Left lung (tissue), 10 donors: ENCODE measurements around the gene VAV3. TPM values are rescaled to one million over a fixed set of nuclear protein-coding genes. Genes with fewer than 3 reads are reported as not detected.
A peak's percentile ranks its signal among the peaks of the same experiment; 100 is the strongest.
"Not testable (repeated sequence)": the region's sequence is repeated elsewhere in the genome, so short reads cannot be mapped to it uniquely, and the experiment has no call there.

Experiments used
- ATAC-seq: fragments of 200-7000 bp; cut with Tn5 transposase; one replicate; pipeline ENCODE4 v1.9.1; 2020; ENCODE audit warnings: moderate library complexity
- DNase-seq, 4 donors: peaks; one replicate each; pipeline ENCODE4 v3.0.0-alpha.2; 2013 to 2020
- H3K27ac ChIP-seq, 2 donors: fragments of 200-600 bp; sonication (generic) in 1 of 2; one replicate each; pipeline versions ENCODE4 v1.5.0 to v1.8.0; 2020 to 2021
- H3K27me3 ChIP-seq, 2 donors: fragments of 200-600 bp; sonication (generic) in 1 of 2; one replicate each; pipeline versions ENCODE4 v1.5.0 to v1.8.0; 2020 to 2021
- H3K36me3 ChIP-seq, 2 donors: fragments of 200-600 bp; sonication (generic) in 1 of 2; one replicate each; pipeline versions ENCODE4 v1.5.0 to v1.8.0; 2020 to 2021
- H3K4me1 ChIP-seq, 2 donors: fragments of 200-600 bp; one replicate each; pipeline ENCODE4 v1.8.0; 2021
- H3K4me3 ChIP-seq, 2 donors: fragments of 200-600 bp; sonication (generic) in 1 of 2; one replicate each; pipeline versions ENCODE4 v1.5.0 to v1.8.0; 2020 to 2021; ENCODE audit warnings: mild to moderate bottlenecking in 1 of 2
- H3K9me3 ChIP-seq, 2 donors: fragments of 200-600 bp; sonication (generic) in 1 of 2; one replicate each; pipeline versions ENCODE4 v1.5.0 to v1.8.0; 2020 to 2021
- intact Hi-C, 2 donors: fragments of 100-400 bp; cut with DNase I; formaldehyde crosslinking; loops; one replicate each; pipeline versions ENCODE4 v1.11.2 to v1.14.2; 2022
- polyA plus RNA-seq, 6 donors: library from polyadenylated mRNA; unstranded; fragments of 120-200 nt; gene quantifications; one replicate each; pipeline ENCODE4 v1.2.1, GENCODE V29; 2013; ENCODE audit not compliant: insufficient read length in 6 of 6
- total RNA-seq, 2 donors: library from RNA; stranded (reverse); fragmentation: NEBNext Ultra II Directional; extraction: Animal tissue kit (Norgen Biotek cat#: 25700); gene quantifications; one replicate each; pipeline ENCODE4 v1.2.1, GENCODE V29; 2021
- TF ChIP-seq, protein P1 (sequence below), 2 donors: fragments of 200-600 bp; sonication (generic) in 1 of 2; IDR thresholded peaks; one replicate each; pipeline versions ENCODE4 v1.5.0 to v1.8.0; 2021; ENCODE audit warnings: antibody characterized with exemption in 2 of 2
- donor health status: DM: no; HTN: yes; CAD: no.
- donor health status: DM: no; HTN: no; CAD: no.

VAV3 gene
- total and polyA plus RNA-seq, 8 donors, result 5.3 to 14.5 (median 7.2) TPM

DNA sequence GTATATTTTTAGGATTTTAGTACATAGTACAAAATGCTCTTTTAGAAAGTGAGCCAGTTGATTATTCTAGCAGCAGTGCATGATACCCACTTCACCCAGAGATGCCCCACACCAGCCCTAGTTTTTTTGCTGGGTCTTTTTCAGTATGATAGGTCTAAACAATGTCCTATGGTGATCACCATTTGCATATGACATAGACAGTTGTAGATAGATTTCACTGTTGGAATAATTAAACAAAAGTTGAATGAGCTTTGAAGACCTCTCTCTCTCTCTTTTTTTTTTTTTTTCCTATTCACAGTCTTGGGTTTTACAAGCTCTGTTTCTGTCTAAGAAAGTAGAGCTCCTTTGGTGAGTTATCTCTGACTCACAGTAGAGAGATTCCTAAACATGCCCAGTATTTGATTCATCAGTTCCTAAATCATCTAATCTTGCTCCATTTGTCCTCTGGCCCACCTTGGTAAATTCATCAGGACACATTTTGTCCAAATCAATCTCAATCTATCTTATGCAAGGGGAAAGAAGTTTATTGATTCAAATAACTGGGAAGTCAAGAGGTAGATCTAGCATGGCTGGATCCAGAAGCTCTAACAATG is 44.7 kb upstream of the VAV3 start:
- H3K27me3 ChIP-seq, result no peaks in the 10 kb centered on the region
- no peaks in the 10 kb centered on the region for H3K9me3 ChIP-seq
- ATAC-seq, result no peak
- H3K4me3 ChIP-seq, result no peak overlapping the region
- no peak overlapping the region for H3K27ac ChIP-seq
- intact Hi-C loops, result no loop called here
- H3K36me3 ChIP-seq, result no peaks in the 10 kb centered on the region
- no peaks in the 10 kb centered on the region for H3K4me1 ChIP-seq
- TF ChIP-seq, protein P1, sequence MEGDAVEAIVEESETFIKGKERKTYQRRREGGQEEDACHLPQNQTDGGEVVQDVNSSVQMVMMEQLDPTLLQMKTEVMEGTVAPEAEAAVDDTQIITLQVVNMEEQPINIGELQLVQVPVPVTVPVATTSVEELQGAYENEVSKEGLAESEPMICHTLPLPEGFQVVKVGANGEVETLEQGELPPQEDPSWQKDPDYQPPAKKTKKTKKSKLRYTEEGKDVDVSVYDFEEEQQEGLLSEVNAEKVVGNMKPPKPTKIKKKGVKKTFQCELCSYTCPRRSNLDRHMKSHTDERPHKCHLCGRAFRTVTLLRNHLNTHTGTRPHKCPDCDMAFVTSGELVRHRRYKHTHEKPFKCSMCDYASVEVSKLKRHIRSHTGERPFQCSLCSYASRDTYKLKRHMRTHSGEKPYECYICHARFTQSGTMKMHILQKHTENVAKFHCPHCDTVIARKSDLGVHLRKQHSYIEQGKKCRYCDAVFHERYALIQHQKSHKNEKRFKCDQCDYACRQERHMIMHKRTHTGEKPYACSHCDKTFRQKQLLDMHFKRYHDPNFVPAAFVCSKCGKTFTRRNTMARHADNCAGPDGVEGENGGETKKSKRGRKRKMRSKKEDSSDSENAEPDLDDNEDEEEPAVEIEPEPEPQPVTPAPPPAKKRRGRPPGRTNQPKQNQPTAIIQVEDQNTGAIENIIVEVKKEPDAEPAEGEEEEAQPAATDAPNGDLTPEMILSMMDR (IDR thresholded peaks at IDR 0.05), result no peak
- no peak for DNase-seq

DNA sequence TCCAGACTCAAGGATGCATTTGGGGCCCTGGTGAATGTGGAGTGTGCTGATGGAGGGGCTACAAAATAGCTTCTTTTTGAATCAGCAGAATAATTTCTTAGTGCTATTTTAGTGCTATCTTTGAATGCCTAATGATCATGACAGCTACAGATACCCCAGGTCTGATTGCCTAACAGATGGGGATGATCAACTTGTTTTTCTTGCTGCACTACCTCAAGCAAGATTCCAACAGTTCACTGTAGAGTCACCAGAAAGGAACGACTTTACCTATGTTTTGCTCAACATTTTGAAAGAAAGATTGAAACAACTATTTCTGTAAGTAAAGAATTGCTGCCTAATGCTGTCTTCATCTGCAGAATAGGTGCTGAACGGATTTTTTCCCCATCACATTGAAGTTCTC is 42.6 kb upstream of the VAV3 start:
- no peaks in the 10 kb centered on the region for H3K36me3 ChIP-seq
- H3K4me3 ChIP-seq, result no peak overlapping the region
- TF ChIP-seq, protein P1 (IDR thresholded peaks at IDR 0.05), result no peak
- no peak overlapping the region for H3K27ac ChIP-seq
- no peak for ATAC-seq
- no peaks in the 10 kb centered on the region for H3K27me3 ChIP-seq
- H3K9me3 ChIP-seq, result no peaks in the 10 kb centered on the region
- no peak for DNase-seq
- intact Hi-C loops, result no loop called here
- H3K4me1 ChIP-seq, result no peaks in the 10 kb centered on the region

DNA sequence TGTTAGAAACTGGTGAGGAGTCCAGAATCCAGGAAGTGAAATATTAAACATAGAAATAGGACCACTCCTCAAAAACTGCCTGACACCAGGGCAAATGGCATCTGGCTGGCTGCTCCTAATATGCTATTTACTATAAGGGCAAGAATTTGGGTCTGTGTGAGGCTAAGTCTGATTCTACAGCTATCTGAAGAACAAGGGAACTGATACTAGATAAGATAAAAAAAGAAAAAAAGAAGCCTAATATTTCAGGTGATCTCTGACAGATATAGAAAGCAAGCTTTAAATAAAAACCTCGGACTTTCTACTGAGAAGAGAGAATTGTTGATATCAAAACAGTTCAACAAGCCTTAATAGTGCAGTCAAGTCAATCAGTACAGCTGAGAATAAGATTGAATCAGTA is 42.1 kb upstream of the VAV3 start:
- no peaks in the 10 kb centered on the region for H3K36me3 ChIP-seq
- H3K4me1 ChIP-seq, result no peaks in the 10 kb centered on the region
- ATAC-seq (no peak), DNase-seq (no peak)
- no peaks in the 10 kb centered on the region for H3K9me3 ChIP-seq
- H3K27ac ChIP-seq, result no peak overlapping the region
- no peaks in the 10 kb centered on the region for H3K27me3 ChIP-seq
- no peak overlapping the region for H3K4me3 ChIP-seq
- intact Hi-C loops, result no loop called here
- TF ChIP-seq, protein P1 (IDR thresholded peaks at IDR 0.05), result no peak

DNA sequence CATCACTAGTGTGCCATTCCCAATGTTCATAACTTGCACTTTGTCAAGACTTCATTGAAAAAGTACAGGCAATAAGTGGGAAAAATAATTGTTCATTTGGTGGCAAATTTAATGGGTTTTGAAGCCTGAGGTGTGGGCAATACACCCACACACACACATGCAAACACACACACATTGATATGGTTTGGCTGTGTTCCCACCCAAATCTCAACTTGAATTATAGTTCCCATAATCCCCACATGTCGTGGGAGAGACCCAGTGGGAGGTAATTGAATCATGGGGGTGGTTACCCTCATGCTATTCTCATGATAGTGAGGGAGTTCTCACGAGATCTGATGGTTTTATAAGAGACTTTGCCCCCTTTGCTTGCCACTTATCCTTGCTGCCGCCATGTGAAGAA is 39.9 kb upstream of the VAV3 start:
- H3K27me3 ChIP-seq, DNase-seq, ATAC-seq, H3K4me1 ChIP-seq, H3K36me3 ChIP-seq, H3K27ac ChIP-seq, H3K4me3 ChIP-seq, intact Hi-C loops, H3K9me3 ChIP-seq: not testable (repeated sequence)

DNA sequence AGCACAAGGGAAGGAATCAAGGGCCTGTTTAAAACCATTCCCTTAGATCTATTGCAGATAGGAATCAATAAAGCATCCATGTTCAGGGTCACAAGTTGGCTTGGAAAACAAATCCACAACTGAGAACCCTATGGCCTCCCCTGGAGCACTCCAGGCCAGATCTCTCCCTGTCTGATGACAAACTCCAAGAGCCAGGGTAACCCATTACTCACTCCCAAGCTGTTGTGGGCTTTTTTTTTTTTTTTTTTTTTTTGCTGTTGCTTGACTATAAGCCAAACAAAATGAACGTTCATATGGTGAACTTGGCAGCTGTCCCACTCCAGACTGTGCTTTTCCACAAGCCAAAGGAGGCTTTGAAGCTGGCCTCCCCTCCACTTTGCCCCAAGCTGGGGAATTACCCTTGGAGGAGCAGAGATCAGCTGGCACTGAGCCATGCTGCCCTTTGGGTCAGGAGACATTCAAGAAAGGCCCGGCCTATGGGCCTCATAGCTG is 35.7 kb upstream of the VAV3 start:
- Histone ChIP-seq H3K36me3 (no peaks in the 10 kb centered on the region), H3K27me3 (no peaks in the 10 kb centered on the region), H3K4me3 (no peak overlapping the region), H3K27ac (no peak overlapping the region), H3K9me3 (no peaks in the 10 kb centered on the region), H3K4me1 (peaks cover 0 to 8% of the 10 kb centered on the region in 2 donors)
- ATAC-seq, result peak; percentile 47
- DNase-seq, result peak in 3 of 4 donors; percentile 38 to 80 (median 71)
- intact Hi-C loops, result no loop called here
- TF ChIP-seq, protein P1 (IDR thresholded peaks at IDR 0.05), result no peak

DNA sequence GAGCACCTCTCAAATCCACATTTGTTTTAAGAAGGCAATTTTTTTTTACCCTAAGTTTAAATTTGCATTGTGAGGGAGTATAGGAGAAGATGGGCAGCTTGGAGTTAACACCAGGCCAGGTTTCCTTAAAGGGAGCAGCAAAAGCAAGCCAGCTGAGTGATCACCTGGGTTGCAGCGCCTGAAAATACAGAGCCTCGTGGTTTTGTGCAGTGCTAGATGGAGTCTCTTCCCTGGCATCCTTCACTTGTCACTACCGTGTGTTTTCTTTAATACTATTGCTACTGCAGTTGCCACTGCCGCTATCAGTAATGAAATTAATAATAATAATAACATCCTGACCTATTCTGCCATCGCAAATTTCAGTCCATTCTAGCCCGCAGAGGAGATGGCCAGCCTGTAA is 35.2 kb upstream of the VAV3 start:
- peaks cover 0 to 8% of the 10 kb centered on the region in 2 donors for H3K4me1 ChIP-seq
- TF ChIP-seq, protein P1 (IDR thresholded peaks at IDR 0.05), result no peak
- DNase-seq, result no peak
- intact Hi-C loops, result no loop called here
- ATAC-seq, result no peak
- no peak overlapping the region for H3K4me3 ChIP-seq
- H3K36me3 ChIP-seq, result no peaks in the 10 kb centered on the region
- H3K9me3 ChIP-seq, result no peaks in the 10 kb centered on the region
- H3K27me3 ChIP-seq, result no peaks in the 10 kb centered on the region
- H3K27ac ChIP-seq, result no peak overlapping the region
